Rectal smooth muscle tissue (tissue), 1 donor: ENCODE measurements around the gene SOX2.

ENCODE experiments used
- H3K27ac ChIP-seq: one replicate; pipeline ENCODE4 v1.7.0; 2013; ENCODE audit warnings: low read depth, low read length, inconsistent platforms
- H3K27me3 ChIP-seq: one replicate; pipeline ENCODE4 v1.7.0; 2013; ENCODE audit warnings: low read length; ENCODE audit not compliant: control insufficient read depth, insufficient read depth
- H3K36me3 ChIP-seq: one replicate; pipeline ENCODE4 v1.7.0; 2013; ENCODE audit warnings: low read length; ENCODE audit not compliant: control insufficient read depth, insufficient read depth
- H3K4me1 ChIP-seq: one replicate; pipeline ENCODE4 v1.7.0; 2013; ENCODE audit warnings: low read length; ENCODE audit not compliant: control insufficient read depth, insufficient read depth
- H3K4me3 ChIP-seq: one replicate; pipeline ENCODE4 v1.7.0; 2013; ENCODE audit warnings: low read length
- H3K9ac ChIP-seq: one replicate; pipeline ENCODE4 v1.7.0; 2013; ENCODE audit warnings: low read length

Gene SOX2

GRCh38 chr3:181696626-181697230 lies 15.0 kb upstream of the SOX2 start:
- no peaks in the 10 kb centered on the region for H3K36me3 ChIP-seq
- no peak overlapping the region for H3K27ac ChIP-seq
- no peaks in the 10 kb centered on the region for H3K4me1 ChIP-seq
- peaks cover 40% of the 10 kb centered on the region for H3K27me3 ChIP-seq
- H3K9ac ChIP-seq, result no peak overlapping the region
- H3K4me3 ChIP-seq, result no peak overlapping the region

GRCh38 chr3:181698263-181698954 lies 13.3 kb upstream of the SOX2 start:
- no peaks in the 10 kb centered on the region for H3K4me1 ChIP-seq
- H3K36me3 ChIP-seq, result no peaks in the 10 kb centered on the region
- H3K9ac ChIP-seq, result no peak overlapping the region
- H3K27me3 ChIP-seq, result peaks cover 45% of the 10 kb centered on the region
- H3K4me3 ChIP-seq, result no peak overlapping the region
- H3K27ac ChIP-seq, result no peak overlapping the region

- Histone ChIP-seq H3K36me3 (no peaks in the 10 kb centered on the region), H3K27me3 (peaks cover 51% of the 10 kb centered on the region), H3K27ac (no peak overlapping the region), H3K9ac (no peak overlapping the region), H3K4me1 (no peaks in the 10 kb centered on the region), H3K4me3 (no peak overlapping the region)
These were observed 12.4 kb upstream of the SOX2 start for GRCh38 chr3:181699171-181699903.

GRCh38 chr3:181700168-181701087 lies 11.3 kb upstream of the SOX2 start:
- Histone ChIP-seq H3K4me1 (no peaks in the 10 kb centered on the region), H3K9ac (no peak overlapping the region), H3K27ac (no peak overlapping the region), H3K27me3 (peaks cover 53% of the 10 kb centered on the region), H3K4me3 (no peak overlapping the region), H3K36me3 (no peaks in the 10 kb centered on the region)

- Histone ChIP-seq H3K27ac (no peak overlapping the region), H3K9ac (no peak overlapping the region), H3K4me3 (no peak overlapping the region), H3K27me3 (peaks cover 52% of the 10 kb centered on the region), H3K36me3 (no peaks in the 10 kb centered on the region), H3K4me1 (no peaks in the 10 kb centered on the region)
These were observed 10.6 kb upstream of the SOX2 start for GRCh38 chr3:181701096-181701495.

- peaks cover 36% of the 10 kb centered on the region for H3K27me3 ChIP-seq
- H3K4me1 ChIP-seq, result no peaks in the 10 kb centered on the region
- no peak overlapping the region for H3K27ac ChIP-seq
- H3K9ac ChIP-seq, result no peak overlapping the region
- no peaks in the 10 kb centered on the region for H3K36me3 ChIP-seq
- H3K4me3 ChIP-seq, result no peak overlapping the region
These were observed 7.9 kb upstream of the SOX2 start for GRCh38 chr3:181703601-181704420.

GRCh38 chr3:181704421-181705085 lies 7.2 kb upstream of the SOX2 start:
- no peak overlapping the region for H3K27ac ChIP-seq
- peaks cover 36% of the 10 kb centered on the region for H3K27me3 ChIP-seq
- H3K4me3 ChIP-seq, result no peak overlapping the region
- no peaks in the 10 kb centered on the region for H3K36me3 ChIP-seq
- no peak overlapping the region for H3K9ac ChIP-seq
- no peaks in the 10 kb centered on the region for H3K4me1 ChIP-seq

GRCh38 chr3:181705086-181705480 lies 6.6 kb upstream of the SOX2 start:
- Histone ChIP-seq H3K27ac (no peak overlapping the region), H3K27me3 (peaks cover 39% of the 10 kb centered on the region), H3K36me3 (no peaks in the 10 kb centered on the region), H3K4me3 (no peak overlapping the region), H3K4me1 (no peaks in the 10 kb centered on the region), H3K9ac (no peak overlapping the region)

GRCh38 chr3:181707980-181708379 lies 3.7 kb upstream of the SOX2 start:
- H3K9ac ChIP-seq, result no peak overlapping the region
- no peaks in the 10 kb centered on the region for H3K4me1 ChIP-seq
- no peak overlapping the region for H3K4me3 ChIP-seq
- no peak overlapping the region for H3K27ac ChIP-seq
- H3K27me3 ChIP-seq, result peaks cover 46% of the 10 kb centered on the region
- no peaks in the 10 kb centered on the region for H3K36me3 ChIP-seq

- Histone ChIP-seq H3K4me3 (no peak overlapping the region), H3K27me3 (peaks cover 38% of the 10 kb centered on the region), H3K27ac (no peak overlapping the region), H3K4me1 (no peaks in the 10 kb centered on the region), H3K9ac (no peak overlapping the region), H3K36me3 (no peaks in the 10 kb centered on the region)
These were observed 2.0 kb upstream of the SOX2 start for GRCh38 chr3:181709537-181710279.
